ENCODE results near the gene IL17D.

IL17D gene

DNA sequence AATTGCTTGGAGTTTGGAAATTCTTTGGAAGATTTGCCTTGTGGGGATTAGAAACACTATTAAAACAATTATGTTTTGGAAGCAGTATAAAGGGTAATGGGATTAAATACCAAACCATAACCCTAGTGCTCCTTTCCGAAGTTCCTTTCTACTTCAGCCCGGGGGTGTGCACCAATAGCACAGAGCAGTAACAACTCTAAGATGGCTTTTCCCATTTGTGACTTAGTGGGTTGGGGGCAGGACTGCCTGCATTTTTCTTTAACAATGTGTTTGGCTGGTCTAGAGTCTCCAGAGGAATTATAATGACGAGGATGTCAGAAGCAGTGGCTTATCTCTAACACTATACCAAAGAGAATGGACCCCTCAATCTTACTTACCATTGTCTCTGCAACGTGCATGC is 11.9 kb upstream of the IL17D start:
- no peak for DNase-seq (ENCODE audit: low read depth in 2 of 2)

DNA sequence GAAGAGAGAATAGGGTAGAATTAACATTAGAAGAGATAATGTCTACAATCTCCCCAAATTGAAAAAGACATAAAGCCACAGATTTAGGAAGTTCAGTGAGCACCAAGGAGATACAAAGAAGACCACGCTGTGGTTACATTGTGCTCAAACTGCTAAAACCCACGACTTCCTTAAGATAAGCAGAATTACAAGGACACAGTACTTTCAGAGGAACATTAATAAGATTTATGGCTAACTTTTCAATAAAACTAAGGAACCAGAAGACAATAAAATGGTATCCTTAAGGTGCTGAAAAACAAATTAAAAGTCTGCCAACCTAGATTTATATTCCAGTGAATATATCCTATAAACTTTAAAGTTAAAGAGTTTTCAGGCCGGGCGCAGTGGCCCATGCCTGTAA is 7.4 kb upstream of the IL17D start:
- no peak for DNase-seq (ENCODE audit: low read depth in 2 of 2)

DNA sequence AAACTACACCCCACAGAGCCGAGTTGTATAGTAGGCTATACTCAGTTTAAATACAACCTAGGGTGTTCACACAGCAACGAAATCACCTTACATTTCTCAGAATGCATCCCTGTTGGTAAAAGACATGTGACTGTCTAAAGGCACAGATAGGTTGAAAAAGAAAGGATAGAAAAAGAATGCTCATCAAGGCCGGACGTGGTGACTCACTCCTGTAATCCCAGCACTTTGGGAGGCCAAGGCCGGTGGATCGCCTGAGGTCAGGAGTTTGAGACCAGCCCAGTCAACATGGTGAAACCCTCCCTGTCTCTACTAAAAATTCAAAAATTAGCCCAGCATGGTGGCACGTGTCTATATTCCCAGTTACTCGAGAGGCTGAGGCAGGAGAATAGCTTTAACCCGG is 3.8 kb upstream of the IL17D start:
- DNase-seq (ENCODE audit: low read depth in 2 of 2), result no peak

DNA sequence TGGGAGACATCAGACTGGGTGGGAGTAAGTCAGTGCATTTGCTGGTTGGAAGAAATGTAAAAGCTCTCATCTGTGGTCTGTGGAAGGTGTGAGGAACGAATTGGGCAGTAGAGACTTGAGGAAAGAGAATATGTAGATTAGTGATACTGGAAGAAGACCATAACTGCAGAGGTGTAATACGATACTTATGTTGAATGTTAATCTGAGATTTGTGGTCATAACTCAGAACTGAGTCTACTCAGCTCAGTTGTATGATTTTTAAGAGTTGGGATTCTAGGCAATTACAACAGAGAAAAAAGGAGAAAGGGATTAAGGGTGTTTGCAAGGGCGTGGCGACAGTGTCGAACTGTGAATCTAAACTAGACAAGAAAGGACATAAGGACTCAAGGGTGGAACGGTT is 3.2 kb upstream of the IL17D start:
- no peak for DNase-seq (ENCODE audit: low read depth in 2 of 2)

DNA sequence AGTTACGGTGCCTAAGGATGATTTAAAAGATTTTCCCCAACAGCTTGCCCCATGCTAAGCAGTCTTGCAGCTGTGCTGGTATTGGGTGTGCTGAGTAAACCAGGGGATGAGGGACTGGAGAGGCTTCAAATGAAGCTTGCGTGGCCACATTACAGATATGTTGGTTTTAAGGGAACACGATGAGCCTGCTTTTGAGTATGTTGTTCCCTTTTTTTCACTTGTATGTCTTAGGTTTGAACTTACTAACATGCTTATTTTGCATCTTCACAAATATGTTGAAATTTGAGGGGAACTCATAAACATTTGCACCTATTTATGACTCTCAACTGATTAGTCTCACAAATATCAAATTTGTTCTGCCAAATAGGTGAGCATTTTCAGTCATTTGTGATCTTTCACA is 2.0 kb upstream of the IL17D start:
- no peak for DNase-seq (ENCODE audit: low read depth in 2 of 2)

DNA sequence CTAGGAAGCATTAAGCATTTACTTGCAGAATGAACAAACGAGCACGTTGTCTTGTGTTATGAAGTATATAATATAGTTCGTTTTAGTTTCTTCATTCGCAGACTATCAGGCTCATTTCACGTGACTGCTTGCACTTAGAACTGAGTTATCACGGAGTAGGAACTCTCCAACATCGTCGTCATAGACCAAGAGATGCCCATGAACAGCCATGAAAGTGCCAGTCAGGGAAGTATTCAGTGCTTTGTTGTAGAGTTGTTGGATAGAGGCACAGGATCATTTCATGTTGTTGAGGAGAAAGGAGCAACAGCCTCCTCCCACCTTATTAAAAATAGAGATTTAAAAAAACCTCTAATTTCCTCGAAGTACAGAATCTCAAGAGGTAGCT is 977 bp upstream of the IL17D start:
- DNase-seq (ENCODE audit: low read depth in 2 of 2), result no peak

DNA sequence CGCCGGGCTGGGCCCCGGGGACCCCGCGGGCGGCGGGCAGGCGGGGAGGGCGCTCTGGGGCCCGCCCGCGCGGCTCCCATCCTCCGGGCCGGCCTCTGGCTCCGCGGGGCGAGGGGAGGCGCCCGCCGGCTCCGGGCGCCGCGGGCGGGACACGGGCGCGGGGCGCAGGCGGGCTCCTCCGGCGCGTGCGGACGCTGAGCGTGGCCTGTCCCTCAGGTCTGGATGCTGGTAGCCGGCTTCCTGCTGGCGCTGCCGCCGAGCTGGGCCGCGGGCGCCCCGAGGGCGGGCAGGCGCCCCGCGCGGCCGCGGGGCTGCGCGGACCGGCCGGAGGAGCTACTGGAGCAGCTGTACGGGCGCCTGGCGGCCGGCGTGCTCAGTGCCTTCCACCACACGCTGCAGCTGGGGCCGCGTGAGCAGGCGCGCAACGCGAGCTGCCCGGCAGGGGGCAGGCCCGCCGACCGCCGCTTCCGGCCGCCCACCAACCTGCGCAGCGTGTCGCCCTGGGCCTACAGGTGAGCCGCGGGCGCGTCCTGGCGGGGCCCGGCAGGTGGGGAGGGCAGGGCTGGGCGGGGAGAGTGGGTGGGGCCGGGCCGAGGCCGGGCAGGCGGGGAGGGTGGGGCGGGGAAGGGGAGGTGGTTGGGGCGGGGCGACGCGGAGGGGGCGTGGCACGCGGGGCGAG is 420 bp downstream of the IL17D start:
- DNase-seq (ENCODE audit: low read depth in 2 of 2), result peak; percentile 60 to 61

DNA sequence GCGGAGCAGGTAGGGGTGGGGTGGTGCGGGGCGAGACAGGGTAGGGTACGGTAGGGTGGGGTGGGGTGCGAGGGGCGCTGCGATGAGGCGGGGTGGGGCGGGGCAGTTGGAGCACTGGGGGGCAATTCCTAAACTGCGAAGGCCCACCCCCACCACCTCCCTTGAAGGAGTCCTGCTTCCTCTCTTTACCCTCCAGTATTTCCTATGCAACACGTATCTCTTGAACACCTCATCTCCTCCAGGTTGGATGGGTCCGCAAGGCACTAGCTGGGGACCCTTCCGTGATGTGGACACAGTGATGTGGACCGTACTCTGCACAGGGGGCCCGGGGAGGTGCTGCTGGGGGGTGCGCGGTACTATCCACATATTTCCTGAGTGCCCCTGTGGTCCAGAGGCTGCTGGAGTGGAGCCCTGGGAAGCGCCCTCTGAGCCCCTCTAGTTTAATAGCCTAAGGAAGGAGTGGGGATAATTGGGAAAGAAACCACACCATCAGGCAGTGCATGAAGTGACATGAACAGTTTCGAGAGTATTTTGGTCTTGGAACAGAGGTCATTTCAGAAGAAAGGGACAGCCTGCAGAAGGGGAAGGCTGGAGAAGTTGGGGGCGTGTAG is 1.1 kb downstream of the IL17D start:
- no peak for DNase-seq (ENCODE audit: low read depth in 2 of 2)

DNA sequence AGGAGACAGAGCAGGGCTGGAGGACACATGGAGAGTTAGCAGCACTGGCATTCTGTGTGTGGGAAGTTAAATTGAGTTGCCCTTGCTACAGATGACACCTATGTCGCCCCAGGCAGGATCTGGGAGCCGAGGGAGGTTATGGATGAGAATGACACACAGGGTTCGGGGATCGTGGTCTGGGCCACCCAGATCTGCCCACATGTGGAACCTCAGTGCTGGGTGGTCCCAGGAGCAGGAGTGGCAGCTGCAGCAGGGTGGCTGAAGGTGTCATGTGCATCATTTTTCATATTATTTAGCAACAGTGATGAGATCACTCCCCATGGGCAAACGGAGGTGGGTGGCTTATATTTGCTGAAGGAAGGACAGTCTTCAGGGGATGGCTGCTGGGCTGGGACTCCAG is 3.2 kb downstream of the IL17D start:
- DNase-seq (ENCODE audit: low read depth in 2 of 2), result no peak

DNA sequence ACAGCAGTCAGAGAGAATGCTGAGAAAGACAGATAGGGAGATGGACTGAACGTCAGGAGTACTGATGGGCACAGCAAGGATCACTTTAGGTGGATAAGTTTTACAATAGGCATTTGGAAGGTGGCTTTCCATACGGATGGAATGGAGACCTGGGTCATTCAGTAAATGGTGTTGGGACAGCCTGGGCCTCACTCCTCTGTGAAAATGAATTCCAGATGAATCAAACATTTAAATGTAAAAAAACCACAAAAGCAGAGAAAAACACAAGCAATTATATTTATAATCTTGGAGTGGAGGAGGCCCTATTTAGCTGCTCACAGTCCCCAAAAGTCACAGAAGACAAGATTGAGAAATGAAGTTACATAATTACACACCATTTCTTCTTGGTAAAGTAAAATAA is 4.7 kb downstream of the IL17D start:
- no peak for DNase-seq (ENCODE audit: low read depth in 2 of 2)

DNA sequence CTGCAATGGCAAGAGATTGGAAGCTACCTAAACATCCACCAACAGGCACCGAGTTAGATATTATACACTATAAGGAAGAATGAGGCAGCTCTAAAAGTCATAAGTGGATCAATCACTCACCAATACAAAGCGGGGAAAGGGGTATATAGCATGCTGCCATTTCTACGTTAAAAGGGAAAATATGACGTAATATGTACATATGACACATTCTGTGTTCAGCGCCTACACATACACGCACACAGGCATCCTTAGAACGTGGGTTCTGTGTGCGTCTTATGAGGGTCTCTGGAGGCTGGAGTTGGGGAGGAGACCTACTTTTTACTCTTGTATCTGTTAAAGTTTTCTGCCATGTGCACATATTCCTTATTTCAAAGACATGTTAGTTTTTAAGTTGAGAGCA is 5.9 kb downstream of the IL17D start:
- no peak for DNase-seq (ENCODE audit: low read depth in 2 of 2)

DNA sequence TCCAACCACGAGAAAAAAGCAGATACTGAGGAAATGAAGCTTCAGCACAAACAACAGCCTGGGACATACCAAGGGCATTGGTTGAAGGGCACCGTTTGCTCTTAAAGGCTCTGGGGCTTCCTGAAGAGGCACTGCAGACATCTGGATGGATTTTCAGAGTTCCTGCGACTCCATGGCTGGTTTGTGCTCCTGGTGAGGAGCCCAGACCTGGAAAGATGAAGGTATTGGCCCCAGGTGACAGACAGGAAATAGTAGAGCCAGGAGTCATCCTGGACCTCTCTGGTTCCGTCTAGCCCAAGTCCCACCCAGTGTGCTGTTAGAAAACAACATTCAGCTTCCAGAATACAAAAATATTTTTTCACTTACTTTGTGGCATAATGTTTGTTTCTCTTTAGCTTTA is 6.3 kb downstream of the IL17D start:
- DNase-seq (ENCODE audit: low read depth in 2 of 2), result no peak

DNA sequence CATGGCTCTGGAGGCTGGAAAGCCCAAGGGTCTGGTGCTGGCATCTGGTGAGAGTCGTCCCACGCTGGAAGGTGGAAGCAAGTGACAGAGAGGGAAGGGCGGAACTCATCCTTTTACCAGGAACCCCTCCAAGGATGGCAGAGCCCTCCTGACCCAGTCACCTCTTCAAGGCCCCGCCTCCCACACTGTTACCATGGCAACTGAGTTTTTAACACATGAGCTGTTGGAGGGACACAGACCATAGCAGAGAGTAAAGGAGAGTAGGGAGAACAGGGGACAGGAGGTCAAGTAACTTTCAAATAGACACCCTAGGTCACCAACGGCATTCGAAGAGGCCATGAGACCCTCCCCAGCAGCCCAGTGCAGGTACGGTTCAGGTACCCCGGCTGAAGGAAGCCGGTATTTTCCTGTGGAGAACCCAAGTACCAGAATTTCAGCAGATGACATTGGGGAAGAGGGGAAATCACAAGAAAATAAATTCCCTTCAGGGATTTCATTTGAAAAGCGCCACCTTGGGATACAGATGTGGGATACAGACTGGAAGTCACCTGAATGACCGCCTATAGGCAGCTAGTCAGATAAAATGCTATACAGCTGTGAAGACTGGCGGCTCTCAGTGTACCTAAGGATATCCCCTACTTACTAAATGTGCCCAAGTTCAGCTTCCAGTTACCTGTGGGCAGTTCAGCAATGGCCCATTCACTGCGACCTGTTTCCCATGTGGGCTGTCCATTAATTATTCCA is 8.0 kb downstream of the IL17D start:
- DNase-seq (ENCODE audit: low read depth in 2 of 2), result no peak

DNA sequence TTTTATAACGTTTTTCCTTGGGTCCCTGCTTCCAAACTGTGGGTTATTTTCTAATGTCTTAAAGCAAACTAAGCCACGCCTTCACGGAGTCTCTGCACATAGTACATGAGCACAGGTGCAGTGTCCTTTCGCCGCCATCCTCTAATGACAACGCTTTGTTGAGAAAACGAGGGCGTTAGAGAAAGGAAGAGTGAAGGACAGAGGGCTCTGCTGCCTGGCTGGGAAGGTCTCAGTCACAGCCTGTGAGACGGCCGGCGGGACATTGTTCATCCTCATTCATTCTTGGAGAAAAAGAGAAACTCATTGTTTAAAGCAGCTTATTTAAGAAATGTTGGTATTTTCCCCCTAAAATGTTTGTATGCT is 9.5 kb downstream of the IL17D start:
- DNase-seq (ENCODE audit: low read depth in 2 of 2), result no peak

DNA sequence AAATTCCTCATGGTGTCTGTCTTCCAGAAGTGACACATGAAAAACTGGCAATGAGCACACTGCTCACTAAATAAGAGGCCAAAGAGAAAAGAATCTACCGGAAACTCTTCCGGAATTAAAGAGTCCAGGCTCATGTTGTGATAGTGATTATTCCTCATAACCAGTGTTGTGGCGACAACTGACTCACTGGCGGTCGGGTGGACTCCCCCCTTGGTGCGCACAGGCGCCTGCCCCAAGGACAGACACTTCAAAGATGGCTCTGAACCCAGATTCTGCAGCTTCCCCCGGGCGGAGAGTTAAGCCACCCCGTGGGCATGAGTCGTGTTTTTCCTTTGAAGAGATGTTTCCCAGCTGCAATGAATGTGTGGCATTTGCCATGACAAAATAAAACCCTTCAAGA is 10.3 kb downstream of the IL17D start:
- no peak for DNase-seq (ENCODE audit: low read depth in 2 of 2)

DNA sequence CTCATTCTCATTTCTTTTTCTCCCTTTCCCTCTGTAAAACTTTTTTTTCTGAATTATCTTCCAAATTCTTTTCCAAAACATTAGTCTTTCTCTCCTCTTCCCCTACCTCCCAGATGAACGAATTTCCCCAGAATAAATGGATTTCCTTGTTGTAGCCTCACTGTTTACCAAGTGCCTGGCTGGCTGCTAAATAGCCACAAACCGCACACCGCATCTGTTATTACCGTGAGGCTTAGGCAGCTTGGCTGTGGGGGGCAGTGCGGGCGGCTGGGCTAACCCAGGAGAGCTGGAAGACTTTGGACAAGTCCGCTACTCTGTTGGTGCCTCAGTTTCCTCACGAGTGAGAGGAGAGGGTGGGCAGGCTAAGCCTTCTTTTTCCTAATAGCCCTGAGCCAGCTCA is 10.7 kb downstream of the IL17D start:
- DNase-seq (ENCODE audit: low read depth in 2 of 2), result no peak

DNA sequence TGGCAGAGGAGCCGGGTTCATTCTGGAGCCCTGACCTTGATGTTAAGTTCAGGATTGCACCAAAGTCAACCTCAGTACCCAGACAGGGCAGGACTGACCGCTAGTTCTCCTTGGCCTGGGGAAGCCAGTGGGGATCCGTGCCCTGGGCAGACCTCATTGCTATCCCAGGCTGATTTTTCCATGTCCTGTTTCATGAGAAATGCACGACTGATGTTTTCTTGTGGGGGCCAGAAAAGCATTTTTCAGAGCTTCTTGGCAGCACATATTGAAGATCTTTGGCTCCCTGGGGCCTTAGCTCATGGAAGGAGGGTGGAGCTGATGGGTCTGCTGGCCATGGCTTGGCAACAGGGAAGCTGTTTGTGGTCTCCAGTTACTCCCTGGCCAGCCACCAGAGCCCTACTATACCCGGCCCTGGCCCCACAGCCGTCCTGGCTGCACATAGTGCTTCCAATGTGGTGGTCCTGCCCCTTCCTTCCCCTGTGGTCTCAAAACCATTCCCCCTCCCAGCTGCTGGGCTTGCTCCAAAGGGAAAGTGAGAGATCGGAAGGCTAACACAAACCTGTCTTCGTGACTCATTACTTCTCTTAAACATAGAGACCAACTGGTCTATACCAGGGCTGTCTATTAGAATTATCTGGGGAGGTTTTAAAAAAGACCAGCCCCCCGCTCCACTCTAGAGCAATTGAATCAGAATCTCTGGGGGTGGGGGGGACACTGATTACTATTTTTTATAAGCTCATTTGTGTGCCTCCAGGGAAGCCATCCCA is 11.2 kb downstream of the IL17D start:
- DNase-seq (ENCODE audit: low read depth in 2 of 2), result no peak

DNA sequence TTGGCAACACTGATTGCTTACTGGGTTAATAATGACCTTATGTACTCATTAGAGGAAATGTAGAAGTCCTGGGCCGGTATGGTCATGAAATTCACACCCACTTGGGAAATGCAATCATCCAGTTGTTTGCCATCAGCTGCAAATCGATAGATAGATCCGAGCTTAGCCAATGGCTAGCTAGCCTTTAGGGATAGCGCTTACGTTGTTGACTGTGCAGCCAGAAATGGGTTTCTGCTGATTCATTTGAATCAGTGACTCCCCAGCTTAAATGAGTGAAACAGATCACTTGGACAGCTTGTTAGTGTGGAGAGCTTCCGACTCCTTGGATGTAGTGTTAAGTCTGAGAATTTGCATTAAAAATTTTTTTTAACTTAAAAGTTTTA is 11.8 kb downstream of the IL17D start:
- no peak for DNase-seq (ENCODE audit: low read depth in 2 of 2)

DNA sequence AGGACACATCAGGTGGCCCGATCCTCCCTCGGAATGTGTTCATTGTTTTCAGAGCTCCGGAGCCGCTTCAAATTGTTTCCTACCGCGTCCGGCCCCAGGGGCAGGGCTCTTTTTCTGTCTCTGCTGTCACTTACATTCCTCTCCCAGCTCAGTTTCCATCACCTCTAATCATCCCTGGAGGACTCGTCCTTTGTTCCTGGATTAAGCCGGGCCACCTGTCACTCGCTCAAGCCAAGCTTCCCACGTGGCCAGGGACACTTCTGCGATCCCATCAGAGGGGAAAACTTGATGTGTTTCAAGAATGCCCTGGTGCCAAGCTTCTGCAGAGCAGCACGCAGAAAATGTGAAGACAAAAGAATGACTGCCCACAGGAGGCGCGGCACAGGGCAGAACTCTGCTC is 13.5 kb downstream of the IL17D start:
- DNase-seq (ENCODE audit: low read depth in 2 of 2), result no peak

DNA sequence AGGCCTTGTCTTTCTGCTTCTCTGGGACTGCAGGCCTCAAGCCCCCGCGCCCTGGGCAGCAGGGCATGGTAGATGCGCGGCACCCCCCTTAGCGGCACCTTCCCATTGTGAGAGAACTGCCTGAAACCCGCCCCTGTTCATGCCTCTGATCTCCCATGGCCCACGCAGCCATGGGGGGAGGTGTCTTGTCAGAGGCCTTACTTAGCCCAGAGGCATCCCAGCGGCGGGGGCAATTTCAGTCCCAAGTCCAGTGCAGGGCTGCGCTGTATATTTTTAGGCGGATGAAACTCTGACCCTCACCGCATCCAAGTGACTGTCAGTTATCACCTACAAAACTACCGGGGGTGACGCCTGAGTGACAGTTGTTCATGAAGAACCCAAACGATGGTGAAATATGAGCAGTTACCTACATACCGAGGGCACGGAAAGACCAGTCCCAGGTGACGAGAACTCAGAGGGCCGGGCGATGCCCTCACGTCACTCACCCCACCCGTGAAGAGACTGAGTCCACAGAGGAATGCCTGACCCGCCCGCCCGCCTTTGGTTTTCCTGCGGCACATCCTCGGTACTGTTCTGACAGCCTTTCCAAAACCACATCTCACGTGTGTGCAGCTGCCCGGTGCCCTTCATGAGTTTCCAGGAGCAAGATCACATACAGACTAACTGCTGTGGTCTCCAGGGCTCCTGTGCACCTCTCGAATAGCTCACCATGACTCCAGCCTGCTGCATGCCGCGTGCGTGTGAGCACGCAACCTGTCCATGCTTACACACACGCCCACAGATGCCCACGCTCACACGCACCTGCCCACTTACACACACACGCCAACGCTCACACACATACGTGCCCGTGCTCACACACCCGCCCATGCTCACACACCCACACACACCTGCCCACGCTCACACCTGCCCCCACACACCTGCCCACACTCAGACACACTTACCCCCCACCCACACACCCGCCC is 14.4 kb downstream of the IL17D start:
- DNase-seq (ENCODE audit: low read depth in 2 of 2), result no peak

DNA sequence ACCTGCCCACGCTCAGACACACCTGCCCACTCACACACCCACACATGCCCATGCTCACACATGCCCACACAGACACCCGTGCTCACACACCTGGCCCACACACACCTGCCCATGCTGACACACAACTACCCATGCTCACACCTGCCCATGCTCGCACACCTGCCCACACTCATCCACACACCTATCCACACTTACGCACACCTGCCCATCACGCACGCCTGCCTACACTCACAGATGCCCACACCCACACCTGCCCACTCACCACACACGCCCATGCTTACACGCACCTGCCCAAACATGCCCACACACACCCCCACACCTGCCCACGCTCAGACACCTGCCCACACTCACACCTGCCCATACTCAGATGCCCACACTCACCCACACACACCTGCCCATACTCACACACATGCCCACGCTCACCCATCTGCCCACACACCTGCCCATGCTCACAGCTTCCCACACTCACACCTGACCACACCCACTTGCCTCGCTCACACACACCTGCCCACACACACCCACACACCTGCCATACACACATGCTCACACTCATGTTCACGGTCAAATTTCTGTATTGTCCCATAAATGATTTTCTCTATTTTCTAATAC is 15.6 kb downstream of the IL17D start:
- no peak for DNase-seq (ENCODE audit: low read depth in 2 of 2)

All from stimulated activated CD4-positive, alpha-beta T cell treated with anti-CD3 and anti-CD28 coated beads, Interleukin-4, amount 100 ng/mL, for 48 hours (primary cell).